Measurements from ENCODE around the gene DLG4.

DLG4 gene

DNA sequence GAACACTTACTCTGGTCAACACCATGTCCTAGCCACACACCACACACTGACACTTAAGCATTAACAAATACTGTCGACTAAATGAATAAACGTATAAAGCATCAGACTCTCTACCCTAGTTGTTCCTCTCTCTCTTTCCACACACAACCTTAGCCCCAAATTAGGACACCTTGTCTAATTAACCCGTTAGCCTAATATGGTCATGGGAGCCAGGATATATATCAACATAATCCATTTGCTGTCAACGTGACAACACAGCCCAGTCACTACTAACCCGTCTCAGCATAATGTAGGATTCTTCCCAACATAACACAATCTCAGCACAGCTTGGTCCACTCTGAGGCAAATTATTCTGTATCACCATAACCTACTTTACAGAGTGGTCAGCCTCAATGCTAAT lies 12.5 kb upstream of the DLG4 start:
- no peaks in the 10 kb centered on the region for H3K27me3 ChIP-seq (ENCODE audit: insufficient read depth, low read length)
- no peak for TF ChIP-seq EZH2 (IDR thresholded peaks at IDR 0.05; ENCODE audit: borderline replicate concordance, low read length)
- TF ChIP-seq, protein P1, sequence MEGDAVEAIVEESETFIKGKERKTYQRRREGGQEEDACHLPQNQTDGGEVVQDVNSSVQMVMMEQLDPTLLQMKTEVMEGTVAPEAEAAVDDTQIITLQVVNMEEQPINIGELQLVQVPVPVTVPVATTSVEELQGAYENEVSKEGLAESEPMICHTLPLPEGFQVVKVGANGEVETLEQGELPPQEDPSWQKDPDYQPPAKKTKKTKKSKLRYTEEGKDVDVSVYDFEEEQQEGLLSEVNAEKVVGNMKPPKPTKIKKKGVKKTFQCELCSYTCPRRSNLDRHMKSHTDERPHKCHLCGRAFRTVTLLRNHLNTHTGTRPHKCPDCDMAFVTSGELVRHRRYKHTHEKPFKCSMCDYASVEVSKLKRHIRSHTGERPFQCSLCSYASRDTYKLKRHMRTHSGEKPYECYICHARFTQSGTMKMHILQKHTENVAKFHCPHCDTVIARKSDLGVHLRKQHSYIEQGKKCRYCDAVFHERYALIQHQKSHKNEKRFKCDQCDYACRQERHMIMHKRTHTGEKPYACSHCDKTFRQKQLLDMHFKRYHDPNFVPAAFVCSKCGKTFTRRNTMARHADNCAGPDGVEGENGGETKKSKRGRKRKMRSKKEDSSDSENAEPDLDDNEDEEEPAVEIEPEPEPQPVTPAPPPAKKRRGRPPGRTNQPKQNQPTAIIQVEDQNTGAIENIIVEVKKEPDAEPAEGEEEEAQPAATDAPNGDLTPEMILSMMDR (IDR thresholded peaks at IDR 0.05; ENCODE audit: low read length) = no peak
- peaks cover 36% of the 10 kb centered on the region for H3K4me1 ChIP-seq (ENCODE audit: insufficient read depth, low read length, severe bottlenecking)
- H3K9me2 ChIP-seq (ENCODE audit: low read depth, low read length) = no peaks in the 10 kb centered on the region
- no peaks in the 10 kb centered on the region for H4K20me1 ChIP-seq (ENCODE audit: insufficient read depth, low read length)
- H2AFZ ChIP-seq (ENCODE audit: low read length) = no peak overlapping the region
- H3K9ac ChIP-seq (ENCODE audit: low read length) = peak overlapping the region; percentile 38; the same call in 1 of the 2 replicates
- H3K36me3 ChIP-seq (ENCODE audit: insufficient read depth, low read length) = peaks cover 70% of the 10 kb centered on the region
- H3K79me2 ChIP-seq (ENCODE audit: insufficient read depth, low read length) = peaks cover 23% of the 10 kb centered on the region
- H3K27ac ChIP-seq (ENCODE audit: low read depth, low read length, poor library complexity, severe bottlenecking) = no peak overlapping the region
- peak overlapping the region; percentile 75 for H3K4me2 ChIP-seq (ENCODE audit: low read length)
- no peaks in the 10 kb centered on the region for H3K9me3 ChIP-seq (ENCODE audit: low read length)
- peak overlapping the region; percentile 83 for H3K4me3 ChIP-seq (ENCODE audit: low read depth, low read length, poor library complexity, severe bottlenecking)
- H3F3A ChIP-seq (ENCODE audit: insufficient read depth, low read length) = no peaks in the 10 kb centered on the region

DNA sequence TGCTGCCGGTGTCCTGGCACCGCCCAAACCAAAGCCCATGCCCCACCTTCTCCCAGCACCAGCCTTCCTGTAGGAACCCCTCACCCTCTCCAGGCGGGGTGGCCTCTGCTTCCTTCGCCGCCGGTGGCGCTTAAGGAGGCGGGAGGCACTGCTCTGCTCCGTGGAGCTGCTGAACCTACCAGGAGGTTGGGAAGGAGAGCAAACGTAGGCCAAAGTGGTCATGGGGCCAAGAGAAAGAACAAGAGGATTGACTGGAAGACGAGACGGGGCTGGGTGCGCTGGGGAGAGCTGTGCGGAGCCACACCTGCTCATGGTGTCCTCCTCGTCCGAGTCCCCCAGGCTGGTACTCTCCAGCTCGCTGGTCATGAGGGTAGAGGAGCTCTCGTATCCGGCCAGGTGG lies 9.9 kb upstream of the DLG4 start:
- Histone ChIP-seq H3F3A (ENCODE audit: insufficient read depth, low read length) (no peaks in the 10 kb centered on the region; the same call in 1 of the 2 replicates), H3K36me3 (ENCODE audit: insufficient read depth, low read length) (peaks cover 73% of the 10 kb centered on the region), H3K4me2 (ENCODE audit: low read length) (no peak overlapping the region), H4K20me1 (ENCODE audit: insufficient read depth, low read length) (no peaks in the 10 kb centered on the region), H3K9ac (ENCODE audit: low read length) (no peak overlapping the region), H2AFZ (ENCODE audit: low read length) (no peak overlapping the region), H3K27ac (ENCODE audit: low read depth, low read length, poor library complexity, severe bottlenecking) (no peak overlapping the region), H3K27me3 (ENCODE audit: insufficient read depth, low read length) (no peaks in the 10 kb centered on the region), H3K9me2 (ENCODE audit: low read depth, low read length) (no peaks in the 10 kb centered on the region), H3K4me3 (ENCODE audit: low read depth, low read length, poor library complexity, severe bottlenecking) (no peak overlapping the region), H3K9me3 (ENCODE audit: low read length) (no peaks in the 10 kb centered on the region), H3K4me1 (ENCODE audit: insufficient read depth, low read length, severe bottlenecking) (peaks cover 12% of the 10 kb centered on the region), H3K79me2 (ENCODE audit: insufficient read depth, low read length) (peaks cover 23% of the 10 kb centered on the region)
- no peak for TF ChIP-seq EZH2 (IDR thresholded peaks at IDR 0.05; ENCODE audit: borderline replicate concordance, low read length)
- TF ChIP-seq, protein P1 (IDR thresholded peaks at IDR 0.05; ENCODE audit: low read length) = no peak

DNA sequence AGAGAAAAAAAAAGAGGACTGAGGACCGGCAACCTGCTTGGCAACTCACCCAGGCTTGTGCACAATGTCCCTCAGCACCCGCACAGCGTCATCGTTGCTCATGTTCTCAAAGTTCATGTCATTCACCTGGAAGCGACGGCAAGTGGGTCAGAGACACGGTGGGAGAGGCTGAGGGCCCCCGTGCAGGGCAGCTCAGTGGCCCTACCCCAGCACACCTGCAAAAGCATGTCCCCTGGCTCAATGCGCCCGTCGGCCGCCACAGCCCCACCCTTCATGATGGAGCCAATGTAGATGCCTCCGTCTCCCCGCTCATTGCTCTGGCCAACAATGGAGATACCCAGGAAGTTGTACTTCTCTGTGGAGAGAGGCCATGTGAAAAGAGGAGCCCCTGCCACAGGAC lies 9.3 kb upstream of the DLG4 start:
- peaks cover 23% of the 10 kb centered on the region for H3K79me2 ChIP-seq (ENCODE audit: insufficient read depth, low read length)
- H3K4me2 ChIP-seq (ENCODE audit: low read length) = no peak overlapping the region
- H3K4me3 ChIP-seq (ENCODE audit: low read depth, low read length, poor library complexity, severe bottlenecking) = no peak overlapping the region
- H3K9me3 ChIP-seq (ENCODE audit: low read length) = no peaks in the 10 kb centered on the region
- H3K27ac ChIP-seq (ENCODE audit: low read depth, low read length, poor library complexity, severe bottlenecking) = no peak overlapping the region
- H3F3A ChIP-seq (ENCODE audit: insufficient read depth, low read length) = no peaks in the 10 kb centered on the region; the same call in 1 of the 2 replicates
- H3K9ac ChIP-seq (ENCODE audit: low read length) = no peak overlapping the region
- no peaks in the 10 kb centered on the region for H4K20me1 ChIP-seq (ENCODE audit: insufficient read depth, low read length)
- peaks cover 79% of the 10 kb centered on the region for H3K36me3 ChIP-seq (ENCODE audit: insufficient read depth, low read length)
- H3K9me2 ChIP-seq (ENCODE audit: low read depth, low read length) = no peaks in the 10 kb centered on the region
- TF ChIP-seq EZH2 (IDR thresholded peaks at IDR 0.05; ENCODE audit: borderline replicate concordance, low read length) = no peak
- TF ChIP-seq, protein P1 (IDR thresholded peaks at IDR 0.05; ENCODE audit: low read length) = no peak
- H2AFZ ChIP-seq (ENCODE audit: low read length) = no peak overlapping the region
- H3K27me3 ChIP-seq (ENCODE audit: insufficient read depth, low read length) = no peaks in the 10 kb centered on the region
- H3K4me1 ChIP-seq (ENCODE audit: insufficient read depth, low read length, severe bottlenecking) = peaks cover 11% of the 10 kb centered on the region

All from OCI-LY1 (cell line).